ENCODE results near the gene TPP2. TPM values are rescaled to one million over a fixed set of nuclear protein-coding genes. Genes with fewer than 3 reads are reported as not detected.

The TPP2 gene
- total and polyA plus RNA-seq, 9 of the 15 experiments (the other 6 are each of a cell fraction or from before 2014, with no cell fraction given): 18.8 to 87.7 (median 55.9) TPM

GRCh38 chr13:102596147-102597028, at the start of gene TPP2 (continued):
- TF ChIP-seq RAD21 (CRISPR knock-in tag; conservative IDR thresholded peaks at IDR 0.05 in 1 of 2, IDR thresholded peaks at IDR 0.05 in 1 of 2) (no peak), POLR2H (tag; IDR thresholded peaks at IDR 0.05; ENCODE audit: low read depth) (peak; percentile 82), MTA1 (IDR thresholded peaks at IDR 0.05; ENCODE audit: borderline replicate concordance) (peak; percentile 93), JUND (IDR thresholded peaks at IDR 0.05; ENCODE audit: borderline replicate concordance, low read depth, low read length) (peak; percentile 11; the same call in 1 of the 2 replicates), JUND (tag; IDR thresholded peaks at IDR 0.05; ENCODE audit: borderline replicate concordance, low read depth, low read length) (no peak), YY1 (IDR thresholded peaks at IDR 0.05; ENCODE audit: borderline replicate concordance in 1 of 3, control insufficient read depth in 1 of 3, extremely low read depth in 1 of 3, insufficient read depth in 3 of 3, insufficient read length in 1 of 3, insufficient replicate concordance in 2 of 3, low read depth in 1 of 3, low read length in 2 of 3) (peak in 2 of 3 experiments; percentile 72 to 86), ZNF740 (CRISPR knock-in tag; IDR thresholded peaks at IDR 0.05) (peak; percentile 77), ZNF740 (tag; IDR thresholded peaks at IDR 0.05) (peak in 1 of 2 experiments; percentile 84; a peak in 2 of 4 replicates), EGR1 (conservative IDR thresholded peaks at IDR 0.05) (peak; percentile 89), ETV1 (tag; conservative IDR thresholded peaks at IDR 0.05; ENCODE audit: low read depth) (peak; percentile 58; the same call in 1 of the 2 replicates), NFIC (IDR thresholded peaks at IDR 0.05) (peak; percentile 80), BHLHE40 (IDR thresholded peaks at IDR 0.05; ENCODE audit: low read length) (peak; percentile 92), SP1 (CRISPR knock-in tag; IDR thresholded peaks at IDR 0.05) (peak; percentile 83), ZBTB7A (IDR thresholded peaks at IDR 0.05; ENCODE audit: borderline replicate concordance, control insufficient read depth, low read depth, low read length) (peak; percentile 43; the same call in 1 of the 2 replicates), EP300 (IDR thresholded peaks at IDR 0.05; ENCODE audit: low read length) (0 out of 2 replicates have a peak, but pooled peaks have one; percentile 4), SUPT5H (IDR thresholded peaks at IDR 0.05) (peak; percentile 66), CBX1 (IDR thresholded peaks at IDR 0.05; ENCODE audit: low read depth) (no peak), CREB1 (IDR thresholded peaks at IDR 0.05) (peak; percentile 94), CREB1 (CRISPR knock-in tag; IDR thresholded peaks at IDR 0.05) (peak; percentile 96), MEIS2 (IDR thresholded peaks at IDR 0.05; ENCODE audit: partially characterized antibody) (no peak), ELF1 (tag; IDR thresholded peaks at IDR 0.05) (peak; percentile 89), IFI16 (CRISPR knock-in tag; IDR thresholded peaks at IDR 0.05) (no peak), RNF2 (IDR thresholded peaks at IDR 0.05) (peak; percentile 25; the same call in 1 of the 2 replicates), FOXP4 (CRISPR knock-in tag; IDR thresholded peaks at IDR 0.05; ENCODE audit: borderline replicate concordance) (peak; percentile 87), POLR2AphosphoS5 (IDR thresholded peaks at IDR 0.05; ENCODE audit: control insufficient read depth, insufficient read depth, low read depth, low read length) (peak; percentile 79)

Data from K562 (cell line).